Hepatocyte (in vitro differentiated cells): ENCODE measurements around the gene CCDC91. TPM values are rescaled to one million over a fixed set of nuclear protein-coding genes. Genes with fewer than 3 reads are reported as not detected.
A peak's percentile ranks its signal among the peaks of the same experiment; 100 is the strongest.

Experiments
- DNase-seq: peaks from one replicate; pipeline ENCODE4 v3.0.0-alpha.2; 2016; ENCODE audit warnings: low spot score
- H2AFZ ChIP-seq: fragments of 200-600 bp; sonication (generic); 2 replicates; pipeline ENCODE4 v1.6.0; 2016; ENCODE audit warnings: antibody characterized with exemption, mild to moderate bottlenecking
- H3K27ac ChIP-seq: fragments of 200-600 bp; sonication (generic); 2 replicates; pipeline ENCODE4 v1.5.1; 2016; ENCODE audit warnings: mild to moderate bottlenecking
- H3K27me3 ChIP-seq: fragments of 200-600 bp; sonication (generic); 2 replicates; pipeline ENCODE4 v1.6.1; 2016
- H3K36me3 ChIP-seq: fragments of 200-600 bp; sonication (generic); replicated peaks from 2 replicates; pipeline ENCODE4 v1.5.1; 2016; ENCODE audit warnings: low read depth; ENCODE audit not compliant: insufficient read depth
- H3K4me1 ChIP-seq: fragments of 200-600 bp; sonication (generic); 2 replicates; pipeline ENCODE4 v1.5.1; 2016; ENCODE audit warnings: mild to moderate bottlenecking, moderate library complexity; ENCODE audit not compliant: insufficient read depth
- H3K4me2 ChIP-seq: fragments of 200-600 bp; sonication (generic); 2 replicates; pipeline ENCODE4 v1.6.0; 2016
- H3K4me3 ChIP-seq: fragments of 200-600 bp; sonication (generic); 2 replicates; pipeline ENCODE4 v1.5.1; 2016; ENCODE audit warnings: mild to moderate bottlenecking
- H3K79me2 ChIP-seq: fragments of 200-600 bp; sonication (generic); 2 replicates; pipeline ENCODE4 v1.6.0; 2017; ENCODE audit warnings: mild to moderate bottlenecking
- H3K9me2 ChIP-seq: fragments of 200-600 bp; sonication (generic); replicated peaks from 2 replicates; pipeline ENCODE4 v1.6.0; 2017; ENCODE audit warnings: mild to moderate bottlenecking; ENCODE audit not compliant: insufficient read depth
- H3K9me3 ChIP-seq: fragments of 200-600 bp; sonication (generic); 2 replicates; pipeline ENCODE4 v1.5.1; 2016; ENCODE audit warnings: low read depth, mild to moderate bottlenecking
- H4K20me1 ChIP-seq: fragments of 200-600 bp; sonication (generic); 2 replicates; pipeline ENCODE4 v1.6.0; 2016; ENCODE audit warnings: mild to moderate bottlenecking; ENCODE audit not compliant: insufficient read depth, poor library complexity, severe bottlenecking
- EZH2 ChIP-seq: fragments of 200-600 bp; sonication (generic); IDR thresholded peaks from 2 replicates; pipeline ENCODE4 v1.6.1; 2016; ENCODE audit warnings: antibody characterized with exemption, mild to moderate bottlenecking, borderline replicate concordance
- EZH2phosphoT487 ChIP-seq: fragments of 200-600 bp; sonication (generic); IDR thresholded peaks from one replicate; pipeline ENCODE4 v1.6.1; 2018; ENCODE audit warnings: antibody characterized with exemption, mild to moderate bottlenecking, low read depth, moderate library complexity; ENCODE audit not compliant: unreplicated experiment, severe bottlenecking
- WGBS: methylation state at CpG from one replicate; pipeline ENCODE4 v1.1.6; 2016; ENCODE audit warnings: low lambda C conversion rate; ENCODE audit errors: missing lambda C conversion rate; 5-methylcytosine and 5-hydroxymethylcytosine counted together
- polyA plus RNA-seq: library from polyadenylated mRNA; unstranded; fragments of >200 nt; fragmentation: Nextera tagmentation; extraction: Ambion mirVana; gene quantifications from 2 replicates; pipeline ENCODE4 v1.2.1, GENCODE V29; 2016
- total RNA-seq: library from RNA; depleted of rRNA; stranded (reverse); fragments of >200 nt; gene quantifications from 2 replicates; pipeline ENCODE4 v1.2.3, GENCODE V29; 2014
- TF ChIP-seq, protein P1 (sequence below): fragments of 200-600 bp; sonication (generic); IDR thresholded peaks from 2 replicates; pipeline ENCODE4 v1.5.1; 2016; ENCODE audit warnings: antibody characterized with exemption, mild to moderate bottlenecking; ENCODE audit not compliant: poor library complexity

Gene CCDC91
- total and polyA plus RNA-seq, 2 experiments from 2014 or later = 14.2 to 15.1 TPM

DNA sequence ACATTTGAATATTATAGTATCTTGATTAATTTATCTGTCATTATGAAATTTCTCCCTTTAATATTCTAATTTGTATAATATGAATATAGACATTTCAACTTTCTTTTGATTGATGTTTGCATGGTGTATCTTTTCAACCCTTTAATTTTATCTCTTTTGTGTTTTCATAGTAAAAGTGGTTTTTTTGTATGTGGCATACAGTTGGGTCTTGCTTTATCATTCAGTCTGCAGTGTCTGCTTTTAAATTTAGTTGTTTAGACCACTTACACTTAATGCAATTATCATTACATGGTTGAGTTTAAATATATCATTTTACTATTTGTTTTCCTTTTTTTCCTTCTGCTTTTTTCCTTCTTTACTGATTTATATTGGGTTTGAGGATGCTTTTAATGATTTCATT, 29.6 kb downstream of the CCDC91 start:
- H3K9me3 ChIP-seq = peaks cover under 1% of the 10 kb centered on the region
- no peaks in the 10 kb centered on the region for H3K4me1 ChIP-seq
- no peaks in the 10 kb centered on the region for H3K27me3 ChIP-seq
- H2AFZ ChIP-seq = no peak overlapping the region
- H3K4me3 ChIP-seq = no peak overlapping the region
- DNase-seq = no peak
- no peaks in the 10 kb centered on the region for H3K9me2 ChIP-seq
- no peak overlapping the region for H3K27ac ChIP-seq
- no peak overlapping the region for H3K4me2 ChIP-seq
- peaks cover 28% of the 10 kb centered on the region for H3K79me2 ChIP-seq
- TF ChIP-seq, protein P1, sequence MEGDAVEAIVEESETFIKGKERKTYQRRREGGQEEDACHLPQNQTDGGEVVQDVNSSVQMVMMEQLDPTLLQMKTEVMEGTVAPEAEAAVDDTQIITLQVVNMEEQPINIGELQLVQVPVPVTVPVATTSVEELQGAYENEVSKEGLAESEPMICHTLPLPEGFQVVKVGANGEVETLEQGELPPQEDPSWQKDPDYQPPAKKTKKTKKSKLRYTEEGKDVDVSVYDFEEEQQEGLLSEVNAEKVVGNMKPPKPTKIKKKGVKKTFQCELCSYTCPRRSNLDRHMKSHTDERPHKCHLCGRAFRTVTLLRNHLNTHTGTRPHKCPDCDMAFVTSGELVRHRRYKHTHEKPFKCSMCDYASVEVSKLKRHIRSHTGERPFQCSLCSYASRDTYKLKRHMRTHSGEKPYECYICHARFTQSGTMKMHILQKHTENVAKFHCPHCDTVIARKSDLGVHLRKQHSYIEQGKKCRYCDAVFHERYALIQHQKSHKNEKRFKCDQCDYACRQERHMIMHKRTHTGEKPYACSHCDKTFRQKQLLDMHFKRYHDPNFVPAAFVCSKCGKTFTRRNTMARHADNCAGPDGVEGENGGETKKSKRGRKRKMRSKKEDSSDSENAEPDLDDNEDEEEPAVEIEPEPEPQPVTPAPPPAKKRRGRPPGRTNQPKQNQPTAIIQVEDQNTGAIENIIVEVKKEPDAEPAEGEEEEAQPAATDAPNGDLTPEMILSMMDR = no peak
- TF ChIP-seq EZH2phosphoT487 = no peak
- no peak for TF ChIP-seq EZH2
- H3K36me3 ChIP-seq = no peaks in the 10 kb centered on the region
- no peaks in the 10 kb centered on the region for H4K20me1 ChIP-seq

DNA sequence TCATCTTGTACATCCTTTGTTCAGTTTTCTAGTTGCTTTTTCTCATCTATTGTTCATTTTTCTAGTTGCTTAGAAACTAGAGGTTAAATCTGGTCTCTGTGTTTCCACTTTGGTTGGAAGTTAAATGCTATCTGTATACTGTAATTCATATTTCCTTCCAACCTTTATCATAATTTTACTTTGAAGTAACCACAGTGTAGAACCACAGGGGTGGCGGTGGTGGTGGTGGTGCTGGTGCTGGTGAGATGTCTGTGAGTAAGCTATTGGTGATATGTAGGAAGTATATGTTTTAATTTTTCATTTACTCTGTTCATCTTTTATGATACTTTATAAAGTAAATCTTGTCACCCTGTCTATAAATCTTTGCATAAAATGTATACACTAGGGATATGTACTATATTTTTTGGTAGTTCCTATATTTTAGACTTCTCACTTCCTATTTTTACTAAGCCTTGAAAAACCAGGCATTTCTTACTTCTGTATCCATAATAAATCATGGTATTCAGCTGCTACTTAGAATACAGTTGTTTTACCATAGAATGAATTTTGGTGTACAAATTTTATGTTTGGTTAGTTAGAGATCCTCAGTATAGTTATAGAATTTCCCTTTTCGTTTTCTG, 31.9 kb downstream of the CCDC91 start:
- Histone ChIP-seq H3K9me2 (no peaks in the 10 kb centered on the region), H2AFZ (no peak overlapping the region), H3K27ac (no peak overlapping the region), H4K20me1 (no peaks in the 10 kb centered on the region), H3K27me3 (no peaks in the 10 kb centered on the region), H3K4me2 (no peak overlapping the region), H3K4me1 (no peaks in the 10 kb centered on the region), H3K79me2 (peaks cover 34% of the 10 kb centered on the region), H3K9me3 (peaks cover 2% of the 10 kb centered on the region), H3K4me3 (no peak overlapping the region), H3K36me3 (no peaks in the 10 kb centered on the region)
- 85% methylated on average over 2 of the region's 2 CpGs for WGBS
- no peak for TF ChIP-seq EZH2
- TF ChIP-seq, protein P1 = no peak
- TF ChIP-seq EZH2phosphoT487 = no peak
- DNase-seq = no peak

DNA sequence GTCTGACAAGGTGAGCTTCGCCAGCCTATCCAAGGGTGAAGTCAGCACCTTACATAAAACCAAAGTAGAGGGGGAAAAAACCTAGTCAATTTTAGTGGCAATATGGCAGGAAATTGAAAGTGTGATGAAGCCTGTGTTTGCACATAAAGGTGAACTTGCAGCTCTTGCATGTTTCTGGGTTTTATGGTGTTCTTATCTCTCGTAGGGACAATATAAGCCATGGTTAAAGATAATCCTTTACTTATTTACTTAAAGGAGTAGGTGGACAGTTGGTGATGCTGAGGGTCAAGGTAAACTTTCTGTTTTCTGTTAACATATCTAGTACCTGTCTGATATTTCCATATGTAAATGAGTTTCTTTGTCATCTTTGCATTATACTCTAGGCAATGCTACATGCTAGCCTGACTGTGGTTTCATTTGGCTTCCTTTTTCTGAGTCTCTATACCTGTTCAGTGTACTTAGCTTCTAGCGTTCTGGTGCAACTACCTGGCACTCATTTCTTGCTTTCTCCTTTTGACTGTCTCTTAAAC, 32.8 kb downstream of the CCDC91 start:
- WGBS = 60% methylated on average over 3 of the region's 3 CpGs
- Histone ChIP-seq H2AFZ (no peak overlapping the region), H3K4me2 (no peak overlapping the region), H3K27me3 (no peaks in the 10 kb centered on the region), H3K36me3 (no peaks in the 10 kb centered on the region), H4K20me1 (no peaks in the 10 kb centered on the region), H3K9me2 (no peaks in the 10 kb centered on the region), H3K4me1 (no peaks in the 10 kb centered on the region), H3K27ac (no peak overlapping the region), H3K79me2 (peaks cover 34% of the 10 kb centered on the region), H3K4me3 (no peak overlapping the region), H3K9me3 (peaks cover 2% of the 10 kb centered on the region)
- peak; percentile 19 for DNase-seq
- TF ChIP-seq, protein P1 = no peak
- TF ChIP-seq EZH2phosphoT487 (peak; percentile 98), EZH2 (no peak)
